Peyer's patch (tissue), 4 donors: Measurements from ENCODE around the gene FAT1. TPM values are rescaled to one million over a fixed set of nuclear protein-coding genes. Genes with fewer than 3 reads are reported as not detected.

Experiments
- DNase-seq, 3 donors: peaks; one replicate each; pipeline ENCODE4 v3.0.0-alpha.2; 2017 to 2019
- H3K27ac ChIP-seq, 4 donors: fragments of 200-600 bp; sonication (generic); one replicate each; pipeline ENCODE4 v1.5.1; 2016 to 2019
- H3K27me3 ChIP-seq, 2 donors: fragments of 200-600 bp; sonication (generic); one replicate each; pipeline ENCODE4 v1.5.1; 2019
- H3K36me3 ChIP-seq, 3 donors: fragments of 200-600 bp; sonication (generic); one replicate each; pipeline ENCODE4 v1.5.1; 2016 to 2019
- H3K4me1 ChIP-seq, 4 donors: fragments of 200-600 bp; sonication (generic); one replicate each; pipeline ENCODE4 v1.5.1; 2016 to 2019
- H3K4me3 ChIP-seq, 4 donors: fragments of 200-600 bp; sonication (generic); 1 replicate in 3 of 4; 2 replicates in 1 of 4; pipeline ENCODE4 v1.5.1; 2016 to 2019; ENCODE audit warnings: mild to moderate bottlenecking in 1 of 4
- H3K9me3 ChIP-seq, 4 donors: fragments of 200-600 bp; sonication (generic); one replicate each; pipeline ENCODE4 v1.5.1; 2016 to 2019; ENCODE audit warnings: mild to moderate bottlenecking in 1 of 4
- CTCF ChIP-seq, 6 experiments: fragments of 450-650 bp in 4 of 6; fragments of 200-600 bp in 2 of 6; sonication (generic) in 1 of 6; IDR thresholded peaks; one replicate each; pipeline ENCODE4 v1.5.1; 2017 to 2019; ENCODE audit warnings: antibody characterized with exemption in 6 of 6, mild to moderate bottlenecking in 3 of 6, moderate library complexity in 1 of 6
- POLR2A ChIP-seq, 2 donors: fragments of 450-650 bp; IDR thresholded peaks; one replicate each; pipeline ENCODE4 v1.5.1; 2017; ENCODE audit warnings: antibody characterized with exemption in 2 of 2, mild to moderate bottlenecking in 2 of 2, moderate library complexity in 2 of 2
- total RNA-seq, 4 donors: library from RNA; depleted of rRNA; stranded (reverse); fragments of >200 nt; gene quantifications; one replicate each; pipeline ENCODE4 v1.1.0, GENCODE V29; 2016

The FAT1 gene
- total RNA-seq, 4 donors from 2014 or later = 88.3 to 580 (median 468) TPM

GRCh38 chr4:186730621-186731020 lies 7.0 kb upstream of the FAT1 start:
- DNase-seq = no peak
- no peak for TF ChIP-seq CTCF (IDR thresholded peaks at IDR 0.05)
- TF ChIP-seq POLR2A (IDR thresholded peaks at IDR 0.05) = no peak
- no peak overlapping the region for H3K27ac ChIP-seq

GRCh38 chr4:186729856-186730255 lies 6.2 kb upstream of the FAT1 start:
- TF ChIP-seq CTCF (IDR thresholded peaks at IDR 0.05) (no peak), POLR2A (IDR thresholded peaks at IDR 0.05) (no peak)
- no peaks in the 10 kb centered on the region for H3K36me3 ChIP-seq
- H3K4me1 ChIP-seq = peaks cover 0 to 5% (median 0%) of the 10 kb centered on the region in 4 donors
- no peaks in the 10 kb centered on the region for H3K27me3 ChIP-seq
- peak overlapping the region in 1 of 4 donors; percentile 42 for H3K27ac ChIP-seq
- H3K4me3 ChIP-seq = no peak overlapping the region
- DNase-seq = no peak
- no peaks in the 10 kb centered on the region for H3K9me3 ChIP-seq

More at GRCh38 chr4:186730621-186731020, 7.0 kb upstream of the FAT1 start:
- no peaks in the 10 kb centered on the region for H3K36me3 ChIP-seq
- H3K4me3 ChIP-seq = no peak overlapping the region
- peaks cover 0 to 5% (median 0%) of the 10 kb centered on the region in 4 donors for H3K4me1 ChIP-seq
- H3K9me3 ChIP-seq = no peaks in the 10 kb centered on the region
- no peaks in the 10 kb centered on the region for H3K27me3 ChIP-seq

- DNase-seq = no peak
- TF ChIP-seq CTCF (IDR thresholded peaks at IDR 0.05) = no peak
- no peak for TF ChIP-seq POLR2A (IDR thresholded peaks at IDR 0.05)
- H3K4me3 ChIP-seq = peak overlapping the region in 2 of 4 donors; percentile 82 to 88
- no peaks in the 10 kb centered on the region for H3K27me3 ChIP-seq
- H3K27ac ChIP-seq = peak overlapping the region in 1 of 4 donors; percentile 42
- no peaks in the 10 kb centered on the region for H3K36me3 ChIP-seq
- H3K4me1 ChIP-seq = peaks cover 0 to 5% (median 0%) of the 10 kb centered on the region in 4 donors
- H3K9me3 ChIP-seq = no peaks in the 10 kb centered on the region
Observed at GRCh38 chr4:186728631-186729271, 5.1 kb upstream of the FAT1 start.

- H3K9me3 ChIP-seq = no peaks in the 10 kb centered on the region
- no peaks in the 10 kb centered on the region for H3K36me3 ChIP-seq
- peak overlapping the region in 3 of 4 donors; percentile 95 to 97 (median 97) for H3K27ac ChIP-seq
- peak in 1 of 3 donors; percentile 56 for DNase-seq
- peak overlapping the region in 2 of 4 donors; percentile 82 to 88 for H3K4me3 ChIP-seq
- H3K27me3 ChIP-seq = no peaks in the 10 kb centered on the region
- TF ChIP-seq CTCF (IDR thresholded peaks at IDR 0.05) = peak in 1 of 6 experiments; percentile 35
- TF ChIP-seq POLR2A (IDR thresholded peaks at IDR 0.05) = peak in 1 of 2 donors; percentile 20
- peaks cover 0 to 5% (median 0%) of the 10 kb centered on the region in 4 donors for H3K4me1 ChIP-seq
Observed at GRCh38 chr4:186727977-186728519, 4.4 kb upstream of the FAT1 start.

- no peak for TF ChIP-seq CTCF (IDR thresholded peaks at IDR 0.05)
- no peak for TF ChIP-seq POLR2A (IDR thresholded peaks at IDR 0.05)
- DNase-seq = no peak
- no peaks in the 10 kb centered on the region for H3K36me3 ChIP-seq
- H3K27me3 ChIP-seq = no peaks in the 10 kb centered on the region
- peak overlapping the region; percentile 65 to 97 (median 96) for H3K27ac ChIP-seq
- H3K9me3 ChIP-seq = no peaks in the 10 kb centered on the region
- peak overlapping the region; percentile 29 to 88 (median 68) for H3K4me3 ChIP-seq
- H3K4me1 ChIP-seq = peaks cover 0 to 5% (median 0%) of the 10 kb centered on the region in 4 donors
Observed at GRCh38 chr4:186727169-186727976, 3.7 kb upstream of the FAT1 start.
